OCI-LY7 (cell line): ENCODE data around the gene RNPEPL1. TPM values are rescaled to one million over a fixed set of nuclear protein-coding genes. Genes with fewer than 3 reads are reported as not detected.

ENCODE experiments used
- Bru-seq: library from RNA; stranded (reverse); fragments of 400-500 nt; gene quantifications from one replicate; lab custom pipeline; 2021; lab: Mats Ljungman, UMichigan
- BruChase-seq, 2 experiments: library from RNA; stranded (reverse); fragments of 400-500 nt; gene quantifications; one replicate each; lab custom pipeline; 2021; lab: Mats Ljungman, UMichigan
- BruUV-seq: library from RNA; stranded (reverse); fragments of 400-500 nt; replicated peaks from 2 replicates; lab custom pipeline; 2021; lab: Mats Ljungman, UMichigan
- CTCF ChIA-PET: fragments of 300-600 bp; sonication (Branson Sonifier 250); formaldehyde crosslinking; loops from one replicate; lab custom pipeline; 2022; ENCODE audit warnings: antibody characterized with exemption; ENCODE audit not compliant: unreplicated experiment; lab: Charles Lee
- POLR2A ChIA-PET: fragments of 300-600 bp; sonication (Branson Sonifier 250); formaldehyde crosslinking; loops from one replicate; lab custom pipeline; 2022; ENCODE audit warnings: antibody characterized with exemption; lab: Charles Lee
- DNase-seq: peaks from one replicate; pipeline ENCODE4 v3.0.0-alpha.2; 2015; ENCODE audit warnings: low spot score
- H2AFZ ChIP-seq: fragments of 200-600 bp; sonication (generic), shearing (Covaris generic); 2 replicates; pipeline ENCODE4 v1.6.1; 2014; ENCODE audit warnings: mild to moderate bottlenecking, antibody characterized with exemption, low read length, moderate library complexity
- H3K27ac ChIP-seq: fragments of 200-600 bp; sonication (generic); 2 replicates; pipeline ENCODE4 v1.5.1; 2014; ENCODE audit warnings: mixed run types, low read depth, mild to moderate bottlenecking, moderate library complexity, low read length, inconsistent platforms; ENCODE audit not compliant: poor library complexity, severe bottlenecking
- H3K36me3 ChIP-seq: fragments of 200-600 bp; sonication (generic); 2 replicates; pipeline ENCODE4 v1.6.1; 2014; ENCODE audit warnings: mild to moderate bottlenecking, antibody characterized with exemption, low read length, moderate library complexity, mixed read lengths; ENCODE audit not compliant: insufficient read depth
- H3K4me1 ChIP-seq: fragments of 200-600 bp; sonication (generic); 2 replicates; pipeline ENCODE4 v1.5.1; 2014; ENCODE audit warnings: mild to moderate bottlenecking, low read length; ENCODE audit not compliant: insufficient read depth, poor library complexity, severe bottlenecking
- H3K4me2 ChIP-seq: fragments of 200-600 bp; sonication (generic); 2 replicates; pipeline ENCODE4 v1.6.1; 2014; ENCODE audit warnings: mild to moderate bottlenecking, low read length
- H3K4me3 ChIP-seq: fragments of 200-600 bp; sonication (generic); 2 replicates; pipeline ENCODE4 v1.5.1; 2014; ENCODE audit warnings: mild to moderate bottlenecking, low read depth, low read length; ENCODE audit not compliant: poor library complexity, severe bottlenecking
- H3K79me2 ChIP-seq: fragments of 200-600 bp; sonication (generic); 2 replicates; pipeline ENCODE4 v1.6.1; 2016; ENCODE audit warnings: low read depth, mild to moderate bottlenecking, low read length, moderate library complexity, mixed read lengths; ENCODE audit not compliant: insufficient read depth
- H3K9me2 ChIP-seq: fragments of 200-600 bp; sonication (generic); 2 replicates; pipeline ENCODE4 v1.6.1; 2016; ENCODE audit warnings: mild to moderate bottlenecking, low read length, mixed read lengths; ENCODE audit not compliant: insufficient read depth
- H3K9me3 ChIP-seq: fragments of 200-600 bp; sonication (generic); 2 replicates; pipeline ENCODE4 v1.6.1; 2014; ENCODE audit warnings: mild to moderate bottlenecking, mixed run types, low read length, mixed read lengths
- H4K20me1 ChIP-seq: fragments of 200-600 bp; sonication (generic); 2 replicates; pipeline ENCODE4 v1.6.1; 2014; ENCODE audit warnings: mild to moderate bottlenecking, antibody characterized with exemption, low read length, moderate library complexity, mixed read lengths; ENCODE audit not compliant: insufficient read depth
- EZH2phosphoT487 ChIP-seq: fragments of 200-600 bp; sonication (generic); IDR thresholded peaks from 2 replicates; pipeline ENCODE4 v1.6.1; 2018; ENCODE audit warnings: low read depth, borderline replicate concordance, mild to moderate bottlenecking, mixed run types, antibody characterized with exemption, low read length, moderate library complexity, mixed read lengths
- intact Hi-C: fragments of 100-400 bp; cut with micrococcal nuclease; formaldehyde crosslinking; loops from one replicate; pipeline ENCODE4 v1.10.0; 2022; ENCODE audit not compliant: unreplicated experiment
- long read RNA-seq: library from polyadenylated mRNA; stranded (forward); transcript quantifications from one replicate; pipeline ENCODE4 v2.0.0, GENCODE V29; 2022
- total RNA-seq, 2 experiments: library from RNA; depleted of rRNA in 1 of 2; stranded (reverse); fragments of >200 nt in 1 of 2; shearing (Covaris generic) in 1 of 2; gene quantifications; 2 replicates each; pipeline ENCODE4 v1.2.3, GENCODE V29; 2014 to 2022
- TF ChIP-seq, protein P1 (sequence below): fragments of 200-600 bp; sonication (generic); conservative IDR thresholded peaks from 2 replicates; pipeline ENCODE4 v1.5.1; 2014; ENCODE audit warnings: mild to moderate bottlenecking, antibody characterized with exemption, low read length, moderate library complexity, mixed read lengths

Gene RNPEPL1, protein sequence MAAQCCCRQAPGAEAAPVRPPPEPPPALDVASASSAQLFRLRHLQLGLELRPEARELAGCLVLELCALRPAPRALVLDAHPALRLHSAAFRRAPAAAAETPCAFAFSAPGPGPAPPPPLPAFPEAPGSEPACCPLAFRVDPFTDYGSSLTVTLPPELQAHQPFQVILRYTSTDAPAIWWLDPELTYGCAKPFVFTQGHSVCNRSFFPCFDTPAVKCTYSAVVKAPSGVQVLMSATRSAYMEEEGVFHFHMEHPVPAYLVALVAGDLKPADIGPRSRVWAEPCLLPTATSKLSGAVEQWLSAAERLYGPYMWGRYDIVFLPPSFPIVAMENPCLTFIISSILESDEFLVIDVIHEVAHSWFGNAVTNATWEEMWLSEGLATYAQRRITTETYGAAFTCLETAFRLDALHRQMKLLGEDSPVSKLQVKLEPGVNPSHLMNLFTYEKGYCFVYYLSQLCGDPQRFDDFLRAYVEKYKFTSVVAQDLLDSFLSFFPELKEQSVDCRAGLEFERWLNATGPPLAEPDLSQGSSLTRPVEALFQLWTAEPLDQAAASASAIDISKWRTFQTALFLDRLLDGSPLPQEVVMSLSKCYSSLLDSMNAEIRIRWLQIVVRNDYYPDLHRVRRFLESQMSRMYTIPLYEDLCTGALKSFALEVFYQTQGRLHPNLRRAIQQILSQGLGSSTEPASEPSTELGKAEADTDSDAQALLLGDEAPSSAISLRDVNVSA
- total RNA-seq (2014; rRNA removed; shearing (Covaris generic)): 22.7 and 41.9 TPM in 2 replicates
- total RNA-seq (2022): 51.8 and 53.5 TPM in 2 replicates
- percentile 48 among the genes with signal in this experiment for Bru-seq, nascent RNA
- BruChase-seq, experiment 1, labeled RNA remaining after a 6-hour chase: percentile 63 among the genes with signal in this experiment
- percentile 61 among the genes with signal in this experiment for BruChase-seq, experiment 2, labeled RNA remaining after a 2-hour chase
- long read RNA-seq, full-length matches to known transcripts: 39 of 91 reads
- long read RNA-seq, partial matches to known transcripts: 31 of 91 reads
- long read RNA-seq, other reads (novel, unspliced or antisense): 21 of 91 reads

DNA sequence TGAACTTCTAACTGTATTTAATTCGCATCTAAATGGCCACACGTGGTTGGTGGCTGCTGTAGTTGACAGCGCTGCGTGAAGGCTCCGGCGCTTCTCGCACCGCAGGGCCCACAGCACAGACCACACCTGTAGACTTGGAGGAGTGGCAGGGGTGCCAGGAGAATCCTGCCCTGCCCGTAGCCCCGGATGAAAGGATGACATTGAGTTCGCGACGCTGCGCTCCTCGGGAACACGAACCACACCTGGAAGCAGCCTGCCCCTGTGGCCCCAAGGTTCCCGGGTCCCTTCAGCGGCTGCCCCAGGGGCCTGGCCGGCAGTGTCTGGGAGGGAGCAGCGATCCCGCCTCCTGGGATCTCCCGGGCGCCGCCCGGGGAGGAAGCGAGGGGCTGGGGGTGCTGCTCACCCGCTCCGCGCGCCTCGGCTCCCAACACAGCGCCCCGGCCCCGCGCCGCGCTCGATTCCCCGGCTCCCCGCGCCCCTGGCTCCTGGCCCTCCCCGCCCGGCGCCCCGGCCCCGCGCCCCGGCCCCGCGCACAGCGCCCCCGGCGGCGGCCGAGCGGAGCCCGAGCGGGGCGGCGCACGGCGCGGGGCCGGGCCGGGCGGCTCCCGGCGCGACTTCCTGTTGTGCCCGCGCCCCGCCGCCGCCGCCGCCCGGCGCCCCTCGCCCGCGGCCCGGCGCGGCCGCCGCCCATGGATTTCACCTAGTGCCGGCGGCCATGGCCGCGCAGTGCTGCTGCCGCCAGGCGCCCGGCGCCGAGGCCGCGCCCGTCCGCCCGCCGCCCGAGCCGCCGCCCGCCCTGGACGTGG lies at the start of gene RNPEPL1:
Gene RNPEPL1 (plus strand): TSS at position 613 of the 806 bp plus-strand sequence. CDS start 103 bp downstream, at position 716.
- DNase-seq: peak; percentile 71
- POLR2A ChIA-PET: interaction anchor here (1.1 to 2.9 kb wide), 2 partner anchors 17 to 18 kb away, joined by 5 to 59 read pairs; partner anchors contain the start of gene CAPN10
- peaks cover 13% of the 10 kb centered on the region; the same call in 1 of the 2 replicates for H3K79me2 ChIP-seq
- peaks cover 11% of the 10 kb centered on the region for H3K36me3 ChIP-seq
- H3K9me3 ChIP-seq: no peaks in the 10 kb centered on the region
- no peak for TF ChIP-seq EZH2phosphoT487
- TF ChIP-seq, protein P1, sequence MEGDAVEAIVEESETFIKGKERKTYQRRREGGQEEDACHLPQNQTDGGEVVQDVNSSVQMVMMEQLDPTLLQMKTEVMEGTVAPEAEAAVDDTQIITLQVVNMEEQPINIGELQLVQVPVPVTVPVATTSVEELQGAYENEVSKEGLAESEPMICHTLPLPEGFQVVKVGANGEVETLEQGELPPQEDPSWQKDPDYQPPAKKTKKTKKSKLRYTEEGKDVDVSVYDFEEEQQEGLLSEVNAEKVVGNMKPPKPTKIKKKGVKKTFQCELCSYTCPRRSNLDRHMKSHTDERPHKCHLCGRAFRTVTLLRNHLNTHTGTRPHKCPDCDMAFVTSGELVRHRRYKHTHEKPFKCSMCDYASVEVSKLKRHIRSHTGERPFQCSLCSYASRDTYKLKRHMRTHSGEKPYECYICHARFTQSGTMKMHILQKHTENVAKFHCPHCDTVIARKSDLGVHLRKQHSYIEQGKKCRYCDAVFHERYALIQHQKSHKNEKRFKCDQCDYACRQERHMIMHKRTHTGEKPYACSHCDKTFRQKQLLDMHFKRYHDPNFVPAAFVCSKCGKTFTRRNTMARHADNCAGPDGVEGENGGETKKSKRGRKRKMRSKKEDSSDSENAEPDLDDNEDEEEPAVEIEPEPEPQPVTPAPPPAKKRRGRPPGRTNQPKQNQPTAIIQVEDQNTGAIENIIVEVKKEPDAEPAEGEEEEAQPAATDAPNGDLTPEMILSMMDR: no peak
- peak within 1 kb of the TSS; percentile 49; the same call in 1 of the 2 replicates for H2AFZ ChIP-seq
- peaks cover 48% of the 10 kb centered on the region for H3K4me1 ChIP-seq
- H3K4me2 ChIP-seq: peak within 1 kb of the TSS; percentile 99
- 0 out of 2 replicates have a peak, but pooled peaks cover 5% of the 10 kb centered on the region for H4K20me1 ChIP-seq
- peak within 1 kb of the TSS; percentile 83 for H3K4me3 ChIP-seq
- H3K27ac ChIP-seq: peak within 1 kb of the TSS; percentile 75
- no peaks in the 10 kb centered on the region for H3K9me2 ChIP-seq
- BruUV-seq: no TSS peak
- intact Hi-C loops: no loop called here
- CTCF ChIA-PET: interaction anchor here (1.4 kb wide), 1 partner anchor 17 kb away, joined by 5 read pairs; no protein-coding TSS in a partner anchor

GRCh38 chr2:240518981-240519380 lies 49.3 kb upstream of the RNPEPL1 start:
- Histone ChIP-seq H3K79me2 (no peaks in the 10 kb centered on the region), H3K9me2 (no peaks in the 10 kb centered on the region), H3K4me3 (no peak overlapping the region), H3K27ac (no peak overlapping the region), H4K20me1 (no peaks in the 10 kb centered on the region), H3K9me3 (peaks cover 12% of the 10 kb centered on the region), H3K4me1 (peaks cover 3% of the 10 kb centered on the region), H3K4me2 (no peak overlapping the region), H2AFZ (no peak overlapping the region), H3K36me3 (peaks cover 38% of the 10 kb centered on the region)
- TF ChIP-seq, protein P1: no peak
- TF ChIP-seq EZH2phosphoT487: no peak
- BruUV-seq: no TSS peak
- DNase-seq: no peak
- CTCF ChIA-PET: no interaction called here
- POLR2A ChIA-PET: no interaction called here
- intact Hi-C loops: no loop called here
